VCaP (cell line): ENCODE measurements around the gene TAS2R13.

Experiments
- H3K27ac ChIP-seq: fragments of 450-650 bp; 2 replicates; pipeline ENCODE4 v1.5.1; 2017
- CTCF ChIP-seq: fragments of 450-650 bp; conservative IDR thresholded peaks from 2 replicates; pipeline ENCODE4 v1.5.1; 2017; ENCODE audit warnings: mild to moderate bottlenecking, moderate library complexity

The TAS2R13 gene

GRCh38 chr12:10884086-10884725, 25.2 kb downstream of the TAS2R13 start, which contains the start of gene PRH1:
Gene PRH1 (minus strand): TSS chr12:10884255. CDS start chr12:10884217, 38 bp downstream.
- TF ChIP-seq CTCF: no peak
- H3K27ac ChIP-seq: no peak within 1 kb of the TSS

GRCh38 chr12:10873378-10873777, 36.0 kb downstream of the TAS2R13 start:
- no peak for TF ChIP-seq CTCF

GRCh38 chr12:10867381-10867780, 42.0 kb downstream of the TAS2R13 start:
- no peak overlapping the region; the same call in 1 of the 2 replicates for H3K27ac ChIP-seq
- peak; percentile 81 for TF ChIP-seq CTCF

More at GRCh38 chr12:10873378-10873777, 36.0 kb downstream of the TAS2R13 start:
- no peak overlapping the region for H3K27ac ChIP-seq

- TF ChIP-seq CTCF: no peak
- no peak overlapping the region for H3K27ac ChIP-seq
Measured at GRCh38 chr12:10863512-10864218, 45.7 kb downstream of the TAS2R13 start.

GRCh38 chr12:10861366-10861765, 48.0 kb downstream of the TAS2R13 start:
- TF ChIP-seq CTCF: no peak
- no peak overlapping the region for H3K27ac ChIP-seq
